GM15510 (cell line): ENCODE data around the gene SLC25A29.

Experiments
- POLR2A ChIP-seq: IDR thresholded peaks from 3 replicates; pipeline ENCODE4 v1.6.1; 2011; ENCODE audit warnings: borderline replicate concordance; ENCODE audit not compliant: insufficient read length; ENCODE audit errors: extremely low read depth

The SLC25A29 gene

GRCh38 chr14:100292301-100292775, 13.9 kb downstream of the SLC25A29 start:
- no peak for TF ChIP-seq POLR2A

- no peak for TF ChIP-seq POLR2A
Measured at GRCh38 chr14:100291305-100292075, 14.8 kb downstream of the SLC25A29 start.

- TF ChIP-seq POLR2A = no peak
Measured at GRCh38 chr14:100290607-100291304, 15.5 kb downstream of the SLC25A29 start.

- no peak for TF ChIP-seq POLR2A
Measured at GRCh38 chr14:100289916-100290606, 16.2 kb downstream of the SLC25A29 start.

- TF ChIP-seq POLR2A = no peak
Measured at GRCh38 chr14:100288382-100289185, 17.7 kb downstream of the SLC25A29 start.

GRCh38 chr14:100287202-100287997, 18.8 kb downstream of the SLC25A29 start:
- no peak for TF ChIP-seq POLR2A

GRCh38 chr14:100286484-100287191, 19.6 kb downstream of the SLC25A29 start:
- no peak for TF ChIP-seq POLR2A

GRCh38 chr14:100285913-100286400, 20.3 kb downstream of the SLC25A29 start:
- no peak for TF ChIP-seq POLR2A

- TF ChIP-seq POLR2A = peak; percentile 73
Measured at GRCh38 chr14:100285021-100285912, 21.0 kb downstream of the SLC25A29 start.

GRCh38 chr14:100283984-100284881, 22.0 kb downstream of the SLC25A29 start:
- no peak for TF ChIP-seq POLR2A
